Activated CD4-positive, alpha-beta T cell treated with anti-CD3 and anti-CD28 coated beads, Interleukin-2, Interleukin-4, amounts not matched to agents 100 ng/mL and 50 ng/mL, durations not matched to agents 16 hours and 8 hours (primary cell): ENCODE data around the gene REEP6.
A peak's percentile ranks its signal among the peaks of the same experiment; 100 is the strongest.

Source experiments
- DNase-seq: peaks from one replicate; pipeline ENCODE4 v3.0.0-alpha.2; 2020; ENCODE audit warnings: low spot score

Gene REEP6

DNA sequence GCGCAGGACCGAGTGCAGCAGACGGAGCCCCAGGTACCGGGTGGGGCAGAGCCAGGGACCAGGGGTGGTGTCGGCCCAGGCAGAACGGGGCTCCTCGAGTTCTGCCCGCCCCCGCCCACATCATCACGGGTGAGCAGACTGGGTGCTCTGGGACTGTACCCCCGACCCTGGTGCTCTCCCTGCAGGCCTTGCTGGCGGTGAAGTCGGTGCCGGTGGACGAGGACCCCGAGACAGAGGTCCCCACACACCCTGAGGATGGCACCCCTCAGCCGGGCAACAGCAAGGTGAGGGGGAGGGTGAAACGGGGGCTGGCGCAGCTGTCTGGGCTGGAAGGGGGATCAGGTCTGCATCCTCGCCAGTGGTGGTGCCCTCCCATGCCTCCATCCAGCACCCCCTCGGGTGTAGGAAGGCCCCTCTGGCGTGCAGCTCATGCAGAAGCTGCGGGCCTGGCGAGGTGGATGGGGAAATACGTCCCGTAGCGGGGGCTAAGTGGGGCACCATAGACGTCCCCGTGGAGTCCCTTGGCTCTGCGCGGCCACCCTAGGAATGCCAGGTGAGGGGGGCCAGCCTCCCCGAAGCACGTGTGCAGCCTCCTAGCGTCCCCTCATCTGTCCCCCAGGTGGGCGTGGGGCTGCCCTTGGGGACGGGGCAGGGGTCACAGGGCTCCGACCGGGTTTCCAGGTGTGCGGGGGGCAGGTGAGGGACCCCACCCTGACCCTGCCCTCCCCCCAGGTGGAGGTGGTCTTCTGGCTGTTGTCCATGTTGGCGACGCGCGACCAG is 34.7 kb upstream of the REEP6 start:
- DNase-seq: no peak

DNA sequence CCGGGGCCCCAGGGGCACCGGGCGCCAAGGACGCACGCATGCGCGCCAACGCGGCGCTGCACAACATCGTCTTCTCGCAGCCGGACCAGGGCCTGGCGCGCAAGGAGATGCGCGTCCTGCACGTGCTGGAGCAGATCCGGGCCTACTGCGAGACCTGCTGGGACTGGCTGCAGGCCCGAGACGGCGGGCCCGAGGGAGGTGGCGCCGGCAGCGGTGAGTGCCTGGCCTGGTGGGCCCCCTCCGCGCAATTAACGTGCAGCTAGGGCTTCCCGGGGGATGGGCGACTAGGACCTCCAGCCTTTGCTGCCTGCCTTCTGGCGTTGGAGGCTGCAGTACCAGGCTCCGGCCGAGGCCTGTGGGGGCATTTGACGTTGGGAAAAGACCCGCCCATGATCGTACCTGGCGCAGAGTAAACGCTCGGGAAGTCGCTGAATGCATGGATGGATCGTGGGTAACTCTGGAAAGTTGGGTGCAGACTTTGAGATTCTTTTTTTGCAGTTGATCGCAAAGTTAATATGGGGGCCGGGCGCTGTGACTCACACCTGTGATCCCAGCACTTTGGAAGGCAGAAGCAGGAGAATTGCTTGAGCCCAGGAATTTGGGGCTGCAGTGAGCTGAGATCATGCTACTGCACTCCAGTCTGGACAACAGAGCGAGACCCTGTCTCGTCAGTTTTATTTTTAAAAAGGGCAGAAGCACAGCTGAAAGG is 33.8 kb upstream of the REEP6 start:
- no peak for DNase-seq

DNA sequence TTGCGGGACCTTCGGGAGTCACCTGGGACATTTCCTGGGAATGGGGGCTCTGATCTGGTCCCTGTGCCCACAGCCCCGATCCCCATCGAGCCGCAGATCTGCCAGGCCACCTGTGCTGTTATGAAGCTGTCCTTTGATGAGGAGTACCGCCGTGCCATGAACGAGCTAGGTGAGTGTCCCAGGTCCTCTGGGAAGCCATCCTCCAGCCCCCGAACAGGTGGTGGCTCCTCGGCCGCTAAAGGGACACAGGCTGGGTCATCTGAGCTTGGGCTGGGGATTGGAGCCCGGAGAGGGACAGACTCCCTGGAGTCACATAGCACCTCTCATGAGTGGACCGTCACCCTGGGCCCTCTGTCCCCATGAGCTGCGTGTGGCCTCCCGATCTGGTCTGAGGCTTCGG is 33.1 kb upstream of the REEP6 start:
- DNase-seq: no peak

DNA sequence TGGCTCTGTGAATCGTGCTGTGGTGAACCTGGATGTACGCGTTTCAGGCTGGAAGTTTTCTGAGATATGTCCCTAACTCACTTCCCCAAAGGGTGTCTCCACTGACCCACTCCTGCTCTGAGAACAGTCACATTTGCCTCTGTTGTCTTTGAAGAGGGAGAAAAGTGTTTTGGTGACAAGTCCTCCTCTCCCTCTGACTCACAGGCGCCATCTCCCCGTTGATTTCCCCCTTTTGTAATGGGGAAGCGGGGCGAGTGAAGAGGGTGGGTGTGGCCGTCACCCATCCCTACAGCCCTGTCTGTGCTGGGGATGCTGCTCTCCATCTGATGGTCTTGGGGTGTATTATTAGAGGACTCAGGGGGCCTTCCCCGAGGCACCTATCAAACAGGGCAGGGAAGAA is 31.5 kb upstream of the REEP6 start:
- no peak for DNase-seq

GRCh38 chr19:1460033-1460995 is 30.7 kb upstream of the REEP6 start:
- no peak for DNase-seq

DNA sequence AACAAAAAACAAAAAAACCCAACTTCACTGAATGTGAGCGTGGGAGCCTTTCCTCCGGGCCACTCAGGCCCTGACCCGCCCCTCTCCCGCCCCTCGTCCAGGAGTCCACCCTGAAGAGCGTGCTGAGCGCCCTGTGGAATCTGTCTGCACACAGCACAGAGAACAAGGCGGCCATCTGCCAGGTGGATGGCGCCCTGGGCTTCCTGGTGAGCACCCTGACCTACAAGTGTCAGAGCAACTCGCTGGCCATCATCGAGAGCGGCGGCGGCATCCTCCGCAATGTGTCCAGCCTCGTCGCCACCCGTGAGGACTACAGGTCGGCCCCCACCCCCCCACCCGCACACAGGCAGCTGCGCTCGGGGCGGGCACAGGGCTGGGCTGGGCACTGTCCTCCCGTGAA is 29.1 kb upstream of the REEP6 start:
- no peak for DNase-seq

GRCh38 chr19:1465191-1466016 is 25.6 kb upstream of the REEP6 start:
- DNase-seq: peak; percentile 36

DNA sequence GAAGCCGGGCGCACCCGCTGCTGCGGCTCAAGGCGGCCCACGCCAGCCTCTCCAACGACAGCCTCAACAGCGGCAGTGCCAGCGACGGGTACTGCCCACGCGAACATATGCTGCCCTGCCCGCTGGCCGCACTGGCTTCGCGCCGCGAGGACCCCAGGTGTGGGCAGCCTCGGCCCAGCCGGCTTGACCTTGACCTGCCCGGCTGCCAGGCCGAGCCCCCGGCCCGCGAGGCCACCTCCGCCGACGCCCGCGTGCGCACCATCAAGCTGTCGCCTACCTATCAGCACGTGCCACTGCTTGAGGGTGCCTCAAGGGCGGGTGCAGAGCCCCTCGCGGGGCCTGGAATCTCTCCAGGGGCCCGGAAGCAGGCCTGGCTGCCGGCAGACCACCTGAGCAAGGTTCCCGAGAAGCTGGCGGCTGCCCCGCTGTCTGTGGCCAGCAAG is 24.9 kb upstream of the REEP6 start:
- no peak for DNase-seq

DNA sequence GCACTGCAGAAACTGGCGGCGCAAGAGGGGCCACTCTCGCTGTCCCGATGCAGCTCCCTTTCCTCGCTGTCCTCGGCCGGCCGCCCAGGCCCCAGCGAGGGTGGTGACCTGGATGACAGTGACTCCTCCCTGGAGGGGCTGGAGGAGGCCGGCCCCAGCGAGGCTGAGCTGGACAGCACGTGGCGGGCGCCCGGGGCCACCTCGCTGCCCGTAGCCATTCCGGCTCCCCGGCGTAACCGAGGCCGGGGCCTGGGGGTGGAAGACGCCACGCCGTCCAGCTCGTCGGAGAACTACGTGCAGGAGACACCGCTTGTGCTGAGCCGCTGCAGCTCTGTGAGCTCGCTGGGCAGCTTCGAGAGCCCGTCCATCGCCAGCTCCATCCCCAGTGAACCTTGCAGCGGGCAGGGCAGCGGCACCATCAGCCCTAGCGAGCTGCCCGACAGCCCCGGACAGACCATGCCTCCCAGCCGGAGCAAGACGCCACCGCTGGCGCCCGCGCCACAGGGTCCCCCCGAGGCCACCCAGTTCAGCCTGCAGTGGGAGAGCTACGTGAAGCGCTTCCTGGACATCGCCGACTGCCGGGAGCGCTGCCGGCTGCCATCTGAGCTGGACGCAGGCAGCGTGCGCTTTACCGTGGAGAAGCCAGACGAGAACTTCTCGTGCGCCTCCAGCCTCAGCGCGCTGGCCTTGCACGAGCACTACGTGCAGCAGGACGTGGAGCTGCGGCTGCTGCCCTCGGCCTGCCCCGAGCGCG is 24.3 kb upstream of the REEP6 start:
- DNase-seq: no peak

DNA sequence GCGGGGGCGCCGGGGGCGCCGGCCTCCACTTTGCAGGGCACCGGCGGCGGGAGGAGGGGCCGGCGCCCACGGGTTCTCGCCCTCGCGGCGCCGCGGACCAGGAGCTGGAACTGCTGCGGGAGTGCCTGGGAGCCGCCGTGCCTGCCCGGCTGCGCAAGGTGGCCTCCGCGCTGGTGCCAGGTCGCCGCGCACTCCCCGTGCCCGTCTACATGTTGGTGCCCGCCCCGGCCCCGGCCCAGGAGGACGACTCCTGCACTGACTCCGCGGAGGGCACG is 23.8 kb upstream of the REEP6 start:
- no peak for DNase-seq

DNA sequence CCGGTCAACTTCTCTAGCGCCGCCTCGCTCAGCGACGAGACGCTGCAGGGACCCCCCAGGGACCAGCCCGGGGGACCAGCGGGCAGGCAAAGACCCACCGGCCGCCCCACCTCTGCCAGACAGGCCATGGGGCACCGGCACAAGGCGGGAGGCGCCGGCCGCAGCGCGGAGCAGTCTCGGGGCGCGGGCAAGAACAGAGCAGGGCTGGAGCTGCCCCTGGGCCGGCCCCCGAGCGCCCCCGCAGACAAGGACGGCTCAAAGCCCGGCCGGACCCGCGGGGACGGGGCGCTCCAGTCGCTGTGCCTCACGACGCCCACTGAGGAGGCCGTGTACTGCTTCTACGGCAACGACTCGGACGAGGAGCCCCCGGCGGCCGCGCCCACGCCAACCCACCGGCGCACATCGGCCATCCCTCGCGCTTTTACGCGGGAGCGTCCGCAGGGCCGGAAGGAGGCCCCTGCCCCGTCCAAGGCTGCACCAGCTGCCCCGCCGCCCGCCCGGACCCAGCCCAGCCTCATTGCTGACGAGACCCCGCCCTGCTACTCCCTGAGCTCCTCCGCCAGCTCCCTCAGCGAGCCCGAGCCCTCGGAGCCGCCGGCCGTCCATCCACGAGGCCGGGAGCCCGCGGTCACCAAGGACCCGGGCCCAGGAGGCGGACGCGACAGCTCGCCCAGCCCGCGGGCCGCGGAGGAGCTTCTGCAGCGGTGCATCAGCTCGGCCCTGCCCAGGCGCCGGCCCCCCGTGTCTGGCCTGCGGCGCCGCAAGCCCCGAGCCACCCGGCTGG is 23.3 kb upstream of the REEP6 start:
- DNase-seq: no peak

- no peak for DNase-seq
Observed at GRCh38 chr19:1468274-1468820, 22.6 kb upstream of the REEP6 start.

- peak; percentile 44 for DNase-seq
Observed at GRCh38 chr19:1468821-1469254, 22.1 kb upstream of the REEP6 start.

DNA sequence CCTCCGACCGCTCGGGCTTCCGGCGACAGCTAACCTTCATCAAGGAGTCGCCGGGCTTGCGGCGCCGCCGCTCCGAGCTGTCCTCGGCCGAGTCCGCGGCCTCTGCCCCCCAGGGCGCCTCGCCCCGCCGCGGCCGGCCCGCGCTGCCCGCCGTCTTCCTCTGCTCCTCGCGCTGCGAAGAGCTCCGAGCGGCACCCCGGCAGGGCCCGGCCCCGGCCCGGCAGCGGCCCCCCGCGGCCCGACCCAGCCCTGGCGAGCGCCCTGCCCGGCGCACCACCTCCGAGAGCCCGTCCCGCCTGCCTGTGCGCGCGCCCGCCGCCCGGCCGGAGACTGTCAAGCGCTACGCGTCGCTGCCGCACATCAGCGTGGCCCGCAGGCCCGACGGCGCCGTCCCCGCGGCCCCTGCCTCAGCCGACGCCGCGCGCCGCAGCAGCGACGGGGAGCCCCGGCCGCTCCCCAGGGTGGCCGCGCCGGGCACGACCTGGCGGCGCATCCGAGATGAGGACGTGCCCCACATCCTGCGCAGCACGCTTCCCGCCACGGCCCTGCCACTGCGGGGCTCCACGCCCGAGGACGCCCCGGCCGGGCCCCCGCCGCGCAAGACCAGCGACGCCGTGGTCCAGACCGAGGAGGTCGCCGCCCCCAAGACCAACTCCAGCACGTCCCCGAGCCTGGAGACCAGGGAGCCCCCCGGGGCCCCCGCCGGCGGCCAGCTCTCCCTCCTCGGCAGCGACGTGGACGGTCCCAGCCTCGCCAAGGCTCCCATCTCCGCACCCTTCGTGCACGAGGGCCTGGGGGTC is 21.5 kb upstream of the REEP6 start:
- no peak for DNase-seq

DNA sequence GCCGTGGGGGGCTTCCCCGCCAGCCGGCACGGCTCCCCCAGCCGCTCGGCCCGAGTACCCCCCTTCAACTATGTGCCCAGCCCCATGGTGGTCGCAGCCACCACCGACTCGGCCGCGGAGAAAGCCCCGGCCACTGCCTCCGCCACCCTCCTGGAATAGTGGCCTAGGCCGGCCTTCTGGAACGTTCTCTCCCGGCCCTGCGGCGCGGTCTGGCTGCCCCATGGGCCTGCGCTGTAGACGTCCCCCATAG is 21.0 kb upstream of the REEP6 start:
- DNase-seq: no peak

GRCh38 chr19:1470305-1471009 is 20.5 kb upstream of the REEP6 start:
- peak; percentile 66 for DNase-seq

GRCh38 chr19:1471010-1471514 is 19.9 kb upstream of the REEP6 start:
- no peak for DNase-seq

DNA sequence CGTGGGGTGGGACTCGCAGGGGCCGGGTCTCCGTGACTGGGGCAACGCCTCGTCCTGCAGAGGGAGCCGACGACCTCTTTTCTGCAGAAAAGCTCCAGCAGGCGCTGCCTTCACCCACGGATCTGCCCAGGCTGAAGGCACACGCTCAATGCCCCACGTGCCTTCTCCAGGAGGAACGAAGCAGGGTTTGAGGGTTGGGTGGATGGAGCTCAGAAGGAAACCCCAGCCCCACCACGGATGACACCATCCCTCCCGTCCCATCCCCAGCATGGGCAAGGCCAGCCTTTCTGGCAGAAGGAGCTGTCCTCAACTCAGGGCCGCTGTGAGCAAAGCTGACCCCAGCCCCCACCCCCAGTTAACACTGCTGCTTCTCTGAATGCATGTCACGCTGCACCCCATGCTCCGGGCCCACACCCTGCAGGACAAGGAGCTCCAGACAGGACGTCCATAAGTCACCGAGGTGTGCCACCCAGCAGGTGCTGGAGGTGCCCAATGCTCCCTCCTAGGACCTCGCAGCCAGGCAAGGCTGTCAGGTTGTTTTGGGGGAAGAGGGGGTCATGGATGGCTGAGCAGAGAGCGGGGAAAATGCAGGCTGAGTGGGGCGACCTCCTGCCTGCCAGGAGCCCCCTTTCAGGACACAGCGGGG is 19.3 kb upstream of the REEP6 start:
- no peak for DNase-seq
